ENCODE results near the gene ZEB1. TPM values are rescaled to one million over a fixed set of nuclear protein-coding genes. Genes with fewer than 3 reads are reported as not detected.

ZEB1 gene
- total RNA-seq, 4 donors from 2014 or later, result 51.7 to 67.7 (median 57.9) TPM

GRCh38 chr10:31304291-31304970 lies 14.6 kb upstream of the ZEB1 start:
- DNase-seq, result no peak
- H3K4me1 ChIP-seq, result no peaks in the 10 kb centered on the region
- H3K36me3 ChIP-seq, result no peaks in the 10 kb centered on the region
- WGBS, 2 donors, result 77 to 78% methylated on average over 6 of the region's 6 CpGs
- no peaks in the 10 kb centered on the region for H3K27me3 ChIP-seq
- no peak overlapping the region for H3K4me3 ChIP-seq (replicated peaks in 1 of 3)
- H3K27ac ChIP-seq, result no peak overlapping the region
- H3K9me3 ChIP-seq, result no peaks in the 10 kb centered on the region
- TF ChIP-seq CTCF (IDR thresholded peaks at IDR 0.05), result no peak
- intact Hi-C loops (cut with DNase I), result no loop called here

DNA sequence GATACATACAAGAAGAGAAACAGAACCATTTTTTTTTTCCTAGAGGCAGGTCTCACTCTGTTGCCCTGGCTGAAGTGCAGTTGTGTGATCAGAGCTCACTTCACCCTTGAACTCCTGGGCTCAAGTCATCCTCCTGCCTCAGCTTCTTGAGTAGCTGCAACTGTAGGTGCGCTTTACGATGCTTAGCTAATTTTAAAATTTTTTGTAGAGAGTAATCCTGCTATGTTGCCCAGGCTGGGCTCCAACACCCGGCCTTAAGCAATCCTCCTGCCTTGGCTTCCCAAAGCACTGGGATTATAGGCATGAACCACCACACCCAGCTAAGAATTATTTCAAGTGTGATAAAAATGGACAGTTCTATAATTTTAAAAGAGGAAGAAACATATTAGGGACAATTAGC lies 5.6 kb upstream of the ZEB1 start:
- Histone ChIP-seq H3K36me3 (no peaks in the 10 kb centered on the region), H3K9me3 (no peaks in the 10 kb centered on the region), H3K4me1 (no peaks in the 10 kb centered on the region), H3K4me3 (replicated peaks in 1 of 3) (no peak overlapping the region), H3K27me3 (no peaks in the 10 kb centered on the region), H3K27ac (no peak overlapping the region)
- no peak for TF ChIP-seq POLR2A (IDR thresholded peaks at IDR 0.05)
- intact Hi-C loops (cut with DNase I), result loop anchor here (10.0 kb wide), 2 partner anchors 279 to 291 kb away; partner anchors contain the start of gene ZNF438
- WGBS, 2 donors, result 91 to 94% methylated on average over 3 of the region's 3 CpGs
- DNase-seq, result no peak

GRCh38 chr10:31314256-31315150 lies 4.5 kb upstream of the ZEB1 start:
- H3K4me1 ChIP-seq, result no peaks in the 10 kb centered on the region
- intact Hi-C loops (cut with DNase I), result loop anchor here (5.0 to 10.0 kb wide), 3 partner anchors 280 to 527 kb away; partner anchors contain the start of gene ZNF438
- WGBS, 2 donors, result 78 to 80% methylated on average over 8 of the region's 8 CpGs
- no peak overlapping the region for H3K27ac ChIP-seq
- no peak for DNase-seq
- no peaks in the 10 kb centered on the region for H3K9me3 ChIP-seq
- no peaks in the 10 kb centered on the region for H3K27me3 ChIP-seq
- no peaks in the 10 kb centered on the region for H3K36me3 ChIP-seq
- H3K4me3 ChIP-seq (replicated peaks in 1 of 3), result no peak overlapping the region
- TF ChIP-seq POLR2A (IDR thresholded peaks at IDR 0.05), result no peak
- TF ChIP-seq CTCF (IDR thresholded peaks at IDR 0.05), result no peak

GRCh38 chr10:31315453-31315852 lies 3.6 kb upstream of the ZEB1 start:
- Histone ChIP-seq H3K4me3 (replicated peaks in 1 of 3) (no peak overlapping the region), H3K27ac (no peak overlapping the region), H3K27me3 (no peaks in the 10 kb centered on the region), H3K9me3 (no peaks in the 10 kb centered on the region), H3K36me3 (no peaks in the 10 kb centered on the region), H3K4me1 (no peaks in the 10 kb centered on the region)
- 72 to 73% methylated on average over 4 of the region's 4 CpGs for WGBS, 2 donors
- TF ChIP-seq POLR2A (IDR thresholded peaks at IDR 0.05) (no peak), CTCF (IDR thresholded peaks at IDR 0.05) (no peak)
- no peak for DNase-seq
- intact Hi-C loops (cut with DNase I), result loop anchor here (5.0 to 10.0 kb wide), 3 partner anchors 281 to 528 kb away; partner anchors contain the start of gene ZNF438

DNA sequence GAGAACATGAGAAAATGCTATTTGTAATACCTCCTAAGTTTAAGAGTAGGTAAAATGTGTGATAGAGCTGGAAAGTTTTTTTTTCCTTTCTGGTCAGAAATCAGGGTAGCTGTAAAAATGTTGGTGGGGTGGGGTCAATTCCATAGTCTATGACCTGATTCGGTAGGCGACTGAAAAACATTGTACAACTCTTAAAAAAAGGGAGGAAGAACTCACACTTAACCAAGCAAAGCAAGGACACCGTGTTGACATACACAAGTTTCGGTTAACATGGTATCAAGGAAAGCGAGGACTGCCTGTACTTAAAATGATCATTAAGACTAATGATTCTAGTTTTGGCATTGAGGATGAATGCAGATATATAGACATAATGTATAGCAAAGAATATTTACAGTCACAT lies 1.8 kb upstream of the ZEB1 start:
- no peak for TF ChIP-seq CTCF (IDR thresholded peaks at IDR 0.05)
- TF ChIP-seq POLR2A (IDR thresholded peaks at IDR 0.05), result no peak
- intact Hi-C loops (cut with DNase I), result loop anchor here (5.0 to 10.0 kb wide), 3 partner anchors 282 to 530 kb away; partner anchors contain the start of gene ZNF438
- Histone ChIP-seq H3K36me3 (no peaks in the 10 kb centered on the region), H3K27ac (no peak overlapping the region), H3K4me3 (replicated peaks in 1 of 3) (no peak overlapping the region), H3K9me3 (no peaks in the 10 kb centered on the region), H3K27me3 (no peaks in the 10 kb centered on the region), H3K4me1 (peaks cover 0 to 7% of the 10 kb centered on the region in 2 donors)
- 90 to 93% methylated on average over 5 of the region's 5 CpGs for WGBS, 2 donors
- DNase-seq, result no peak
